ENCODE results near the gene ARHGEF10L.

GRCh38 chr1:17670587-17671313 is 131.3 kb downstream of the ARHGEF10L start:
- no peak for TF ChIP-seq CTCF (conservative IDR thresholded peaks at IDR 0.05)
- no peak for TF ChIP-seq ZFX (IDR thresholded peaks at IDR 0.05)

Data from C4-2B (cell line).